Neutrophil (primary cell): Measurements from ENCODE around the gene FCHSD2.

ENCODE experiments used
- H3K27ac ChIP-seq: fragments of 200-600 bp; sonication (generic); 2 replicates; pipeline ENCODE4 v1.5.1; 2016; ENCODE audit warnings: mild to moderate bottlenecking, moderate library complexity
- H3K27me3 ChIP-seq: fragments of 200-600 bp; sonication (generic); 2 replicates; pipeline ENCODE4 v1.6.0; 2016; ENCODE audit warnings: mild to moderate bottlenecking
- H3K36me3 ChIP-seq: fragments of 200-600 bp; sonication (generic); 2 replicates; pipeline ENCODE4 v1.5.1; 2017
- H3K4me1 ChIP-seq, 2 experiments: fragments of 200-600 bp in 1 of 2; sonication (generic) in 1 of 2; 1 replicate in 1 of 2; 2 replicates in 1 of 2; pipeline versions ENCODE4 v1.5.1 to v1.6.1; 2013 to 2016; ENCODE audit warnings: low read depth in 1 of 2, low read length in 1 of 2, mild to moderate bottlenecking in 1 of 2, moderate library complexity in 1 of 2; ENCODE audit not compliant: control insufficient read depth in 1 of 2, insufficient read depth in 1 of 2
- H3K4me3 ChIP-seq, 2 experiments: fragments of 200-600 bp in 1 of 2; sonication (generic) in 1 of 2; 1 replicate in 1 of 2; 2 replicates in 1 of 2; pipeline ENCODE4 v1.5.1; 2013 to 2016; ENCODE audit warnings: low read depth in 1 of 2, low read length in 1 of 2, mild to moderate bottlenecking in 1 of 2, moderate library complexity in 1 of 2
- H3K9me3 ChIP-seq: fragments of 200-600 bp; sonication (generic); 2 replicates; pipeline ENCODE4 v1.5.1; 2016
- TF ChIP-seq, protein P1 (sequence below): fragments of 200-600 bp; sonication (generic); IDR thresholded peaks from 2 replicates; pipeline ENCODE4 v1.5.1; 2016; ENCODE audit warnings: antibody characterized with exemption

The FCHSD2 gene

GRCh38 chr11:73114110-73114834, 27.8 kb downstream of the FCHSD2 start:
- no peak overlapping the region for H3K4me3 ChIP-seq
- no peaks in the 10 kb centered on the region for H3K36me3 ChIP-seq
- H3K27me3 ChIP-seq, result no peaks in the 10 kb centered on the region
- H3K9me3 ChIP-seq, result no peaks in the 10 kb centered on the region
- TF ChIP-seq, protein P1, sequence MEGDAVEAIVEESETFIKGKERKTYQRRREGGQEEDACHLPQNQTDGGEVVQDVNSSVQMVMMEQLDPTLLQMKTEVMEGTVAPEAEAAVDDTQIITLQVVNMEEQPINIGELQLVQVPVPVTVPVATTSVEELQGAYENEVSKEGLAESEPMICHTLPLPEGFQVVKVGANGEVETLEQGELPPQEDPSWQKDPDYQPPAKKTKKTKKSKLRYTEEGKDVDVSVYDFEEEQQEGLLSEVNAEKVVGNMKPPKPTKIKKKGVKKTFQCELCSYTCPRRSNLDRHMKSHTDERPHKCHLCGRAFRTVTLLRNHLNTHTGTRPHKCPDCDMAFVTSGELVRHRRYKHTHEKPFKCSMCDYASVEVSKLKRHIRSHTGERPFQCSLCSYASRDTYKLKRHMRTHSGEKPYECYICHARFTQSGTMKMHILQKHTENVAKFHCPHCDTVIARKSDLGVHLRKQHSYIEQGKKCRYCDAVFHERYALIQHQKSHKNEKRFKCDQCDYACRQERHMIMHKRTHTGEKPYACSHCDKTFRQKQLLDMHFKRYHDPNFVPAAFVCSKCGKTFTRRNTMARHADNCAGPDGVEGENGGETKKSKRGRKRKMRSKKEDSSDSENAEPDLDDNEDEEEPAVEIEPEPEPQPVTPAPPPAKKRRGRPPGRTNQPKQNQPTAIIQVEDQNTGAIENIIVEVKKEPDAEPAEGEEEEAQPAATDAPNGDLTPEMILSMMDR, result no peak
- peaks cover 15 to 20% of the 10 kb centered on the region in 2 experiments for H3K4me1 ChIP-seq
- H3K27ac ChIP-seq, result peak overlapping the region; percentile 11

GRCh38 chr11:73113426-73113825, 28.7 kb downstream of the FCHSD2 start:
- Histone ChIP-seq H3K4me3 (no peak overlapping the region), H3K9me3 (no peaks in the 10 kb centered on the region), H3K36me3 (no peaks in the 10 kb centered on the region), H3K4me1 (peaks cover 15 to 20% of the 10 kb centered on the region in 2 experiments), H3K27me3 (no peaks in the 10 kb centered on the region), H3K27ac (no peak overlapping the region)
- TF ChIP-seq, protein P1, result no peak

DNA sequence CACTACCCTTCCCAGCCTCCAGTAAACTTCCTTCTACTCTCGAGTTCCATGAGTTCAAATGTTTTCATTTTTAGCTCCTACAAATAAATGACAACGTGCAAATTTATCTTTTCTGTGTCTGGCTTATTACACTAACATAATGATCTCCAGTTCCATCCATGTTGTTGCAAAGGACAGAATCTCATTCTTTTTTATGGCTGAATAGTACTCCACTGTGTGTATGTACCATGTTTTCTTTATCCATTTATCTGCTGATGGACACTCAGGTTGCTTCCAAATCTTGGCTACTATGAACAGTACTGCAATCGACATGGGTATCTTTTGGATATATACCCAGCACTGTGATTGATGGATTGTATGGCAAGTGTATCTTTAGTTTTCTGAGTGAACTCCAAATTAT, 34.5 kb downstream of the FCHSD2 start:
- no peak overlapping the region for H3K4me3 ChIP-seq
- H3K27me3 ChIP-seq, result no peaks in the 10 kb centered on the region
- H3K27ac ChIP-seq, result no peak overlapping the region
- no peaks in the 10 kb centered on the region for H3K36me3 ChIP-seq
- no peaks in the 10 kb centered on the region for H3K4me1 ChIP-seq
- TF ChIP-seq, protein P1, result no peak
- H3K9me3 ChIP-seq, result no peaks in the 10 kb centered on the region

DNA sequence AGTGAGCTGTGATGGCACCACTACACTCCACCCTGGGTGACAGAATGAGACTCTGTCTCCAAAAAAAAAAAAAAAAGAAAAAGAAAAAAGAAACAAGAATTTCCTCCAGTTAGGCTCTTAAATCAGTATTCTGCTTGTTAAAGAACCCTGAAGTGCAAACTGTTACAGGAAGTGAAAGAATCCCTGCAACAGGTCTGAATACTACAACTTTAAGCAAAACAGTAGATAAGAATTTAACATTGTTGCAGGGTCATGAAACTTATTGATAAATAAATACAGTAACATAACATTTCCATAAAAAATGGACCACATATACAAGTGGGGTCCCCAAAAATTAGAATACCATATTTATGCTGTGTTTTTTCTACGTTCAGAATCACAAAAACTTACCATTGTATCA, 35.8 kb downstream of the FCHSD2 start:
- no peaks in the 10 kb centered on the region for H3K9me3 ChIP-seq
- H3K27me3 ChIP-seq, result no peaks in the 10 kb centered on the region
- no peaks in the 10 kb centered on the region for H3K4me1 ChIP-seq
- H3K27ac ChIP-seq, result no peak overlapping the region
- H3K36me3 ChIP-seq, result no peaks in the 10 kb centered on the region
- no peak overlapping the region for H3K4me3 ChIP-seq
- TF ChIP-seq, protein P1, result no peak

DNA sequence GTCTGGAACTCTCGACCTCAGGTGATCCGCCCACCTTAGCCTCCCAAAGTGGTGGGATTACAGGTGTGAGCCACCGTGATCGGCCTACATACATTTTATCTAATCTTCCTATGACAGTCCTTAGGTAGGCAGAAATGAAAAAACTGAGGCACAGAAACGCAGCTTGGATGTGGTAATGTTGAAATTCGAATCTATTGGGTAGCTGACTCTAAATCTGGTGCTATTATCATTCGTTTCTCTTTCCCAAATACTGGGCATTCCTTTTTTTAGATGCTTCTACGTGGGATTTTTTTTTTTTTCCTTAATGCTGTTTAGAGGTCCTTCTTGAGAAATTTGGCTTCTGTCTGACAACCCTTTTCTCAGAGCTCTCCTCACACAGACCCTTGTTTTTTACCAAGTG, 41.5 kb downstream of the FCHSD2 start:
- TF ChIP-seq, protein P1, result no peak
- Histone ChIP-seq H3K9me3 (no peaks in the 10 kb centered on the region), H3K27me3 (no peaks in the 10 kb centered on the region), H3K4me3 (no peak overlapping the region), H3K4me1 (peaks cover 0 to 3% of the 10 kb centered on the region in 2 experiments), H3K27ac (no peak overlapping the region), H3K36me3 (no peaks in the 10 kb centered on the region)
